NCI-H82 treated with DMSO at 0.1 percent for 48 hours (cell line): Measurements from ENCODE around the gene TIPARP.
"Not testable (repeated sequence)": the region's sequence is repeated elsewhere in the genome, so short reads cannot be mapped to it uniquely, and the experiment has no call there.

ENCODE experiments used
- DNase-seq: peaks from one replicate; lab custom pipeline; 2025; ENCODE audit not compliant: unreplicated experiment; lab: John Stamatoyannopoulos, UW

TIPARP gene

DNA sequence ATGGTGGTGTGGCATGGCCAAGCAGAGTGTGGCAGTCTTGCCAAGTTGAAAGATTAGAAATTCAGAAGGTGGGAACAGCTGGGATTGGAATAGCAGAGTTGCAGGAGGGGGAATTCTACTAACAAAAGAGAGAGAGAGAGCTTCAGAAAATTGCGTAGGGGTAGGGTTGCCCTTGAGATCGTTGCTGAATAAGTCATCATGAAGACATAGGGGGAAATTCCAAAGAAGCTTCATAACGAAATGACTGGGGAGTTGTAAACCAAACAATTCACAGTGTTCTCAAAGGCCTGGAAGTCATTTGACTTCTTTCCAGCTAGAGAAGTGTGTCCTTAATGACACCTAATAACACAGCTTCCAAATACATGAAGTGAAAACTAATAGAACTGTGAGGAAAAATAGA is 26.3 kb upstream of the TIPARP start:
- no peak for DNase-seq

- no peak for DNase-seq
Measured at GRCh38 chr3:156649681-156650080, 24.7 kb upstream of the TIPARP start.

- DNase-seq: not testable (repeated sequence)
Measured at GRCh38 chr3:156652661-156653060, 21.7 kb upstream of the TIPARP start.

GRCh38 chr3:156654834-156655233 is 19.6 kb upstream of the TIPARP start:
- no peak for DNase-seq

DNA sequence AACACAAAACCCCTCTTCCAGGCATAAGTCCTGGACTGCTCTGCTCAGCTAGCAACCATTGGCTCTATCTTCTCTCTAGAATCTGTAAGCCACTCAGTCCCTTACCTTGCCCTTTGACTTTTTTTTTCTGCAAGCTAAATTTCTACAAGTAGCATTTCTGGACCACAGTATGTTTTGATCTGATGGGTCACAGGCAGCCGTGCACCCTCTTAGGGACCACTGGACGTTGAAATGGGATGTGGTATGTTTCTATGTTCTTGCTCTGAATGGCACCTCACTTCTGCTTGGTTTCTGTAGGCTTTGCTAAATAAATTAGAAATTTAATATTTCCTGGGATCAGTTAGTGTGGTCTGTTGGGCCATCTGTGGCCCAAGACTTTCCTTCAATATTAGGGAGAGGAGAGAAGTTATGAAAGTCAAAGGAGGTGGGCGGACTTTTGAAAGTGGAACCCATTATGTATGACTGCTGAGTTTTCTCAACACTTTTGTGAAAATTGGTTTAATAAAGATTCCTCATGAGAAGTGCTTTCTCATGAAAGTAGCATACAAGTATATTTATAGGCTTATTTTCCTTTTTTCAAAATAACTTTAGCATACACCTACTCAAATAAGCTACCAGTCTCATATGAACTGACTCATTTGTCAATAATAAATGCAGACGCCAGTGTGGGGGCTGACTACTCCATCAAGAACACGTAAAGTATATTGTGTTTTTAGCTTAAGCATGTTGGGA is 18.4 kb upstream of the TIPARP start:
- no peak for DNase-seq

DNA sequence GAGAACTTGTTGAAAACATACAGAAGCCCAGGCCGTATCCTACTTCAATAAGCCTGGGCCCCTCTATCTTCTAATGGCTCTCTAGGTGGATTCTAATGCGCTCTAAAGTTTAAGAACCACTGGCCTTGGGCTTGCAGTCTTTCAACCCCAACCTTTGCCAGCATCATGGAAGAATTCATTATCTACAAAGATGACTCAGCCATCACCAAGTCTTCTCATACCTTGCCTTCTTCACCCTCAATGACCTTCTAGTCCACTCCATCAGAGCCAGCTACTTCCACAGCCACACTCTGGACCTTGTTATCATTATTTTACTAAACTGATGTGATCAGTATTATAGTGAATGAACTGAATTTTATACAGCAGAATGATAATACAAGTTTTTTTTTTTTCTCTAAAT is 16.9 kb upstream of the TIPARP start:
- DNase-seq: no peak

GRCh38 chr3:156657862-156658731 is 16.3 kb upstream of the TIPARP start:
- no peak for DNase-seq

DNA sequence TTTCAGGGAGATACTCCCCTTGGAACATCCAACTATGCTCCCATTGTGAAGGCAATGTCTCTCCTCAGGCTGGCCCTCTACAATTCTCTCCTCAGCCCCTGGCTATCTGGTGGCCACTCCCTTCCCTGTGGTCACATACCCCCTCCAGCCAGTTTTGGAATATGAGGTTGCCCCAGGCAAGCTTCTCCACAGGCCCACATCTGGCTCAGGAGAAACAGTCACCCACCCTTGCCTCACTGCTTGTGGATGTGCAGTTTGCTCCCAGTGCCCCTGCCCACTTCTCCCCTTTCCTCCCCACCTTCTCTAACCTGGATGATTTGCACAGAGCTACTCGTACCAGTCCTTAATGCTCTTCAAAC is 15.7 kb upstream of the TIPARP start:
- DNase-seq: no peak

GRCh38 chr3:156659260-156659659 is 15.1 kb upstream of the TIPARP start:
- DNase-seq: no peak

DNA sequence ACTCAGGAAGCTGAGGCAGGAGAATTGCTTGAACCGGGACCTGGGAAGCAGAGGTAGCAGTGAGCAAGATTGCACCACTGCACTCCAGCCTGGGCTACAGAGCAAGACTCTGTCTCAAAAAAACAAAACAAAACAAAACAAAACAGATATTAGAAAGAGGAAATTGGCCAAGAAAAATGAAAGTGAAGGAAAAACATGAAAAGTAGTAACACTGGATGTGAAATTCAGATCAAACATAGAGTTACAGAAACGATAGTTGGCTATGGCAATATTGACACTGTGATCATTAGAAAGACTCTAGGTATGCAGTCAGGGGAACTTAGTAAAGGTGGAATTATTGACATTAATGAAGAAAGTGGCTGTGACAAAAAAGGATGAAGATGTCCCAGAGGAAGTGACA is 13.2 kb upstream of the TIPARP start:
- no peak for DNase-seq

- DNase-seq: no peak
Measured at GRCh38 chr3:156664011-156664830, 10.2 kb upstream of the TIPARP start.

GRCh38 chr3:156664831-156665178 is 9.6 kb upstream of the TIPARP start:
- DNase-seq: no peak

DNA sequence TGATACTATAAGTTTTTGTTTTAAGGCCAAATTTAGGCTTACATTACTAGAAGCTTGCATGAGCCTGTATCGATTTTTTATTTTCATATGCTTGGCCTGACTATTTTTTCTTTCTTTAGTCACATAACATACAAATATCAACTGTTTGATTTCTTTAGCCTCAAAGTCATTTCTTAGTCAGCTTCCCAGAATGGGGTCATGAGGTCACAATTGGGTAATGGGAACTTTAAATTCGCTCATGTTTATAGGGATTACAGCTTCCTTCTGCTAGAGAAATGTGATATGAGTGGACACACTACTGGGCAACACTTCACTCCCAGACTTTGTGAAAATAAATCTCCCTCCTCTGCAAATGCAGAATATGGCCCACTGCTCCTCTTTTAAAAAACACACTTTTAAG is 9.1 kb upstream of the TIPARP start:
- DNase-seq: no peak

DNA sequence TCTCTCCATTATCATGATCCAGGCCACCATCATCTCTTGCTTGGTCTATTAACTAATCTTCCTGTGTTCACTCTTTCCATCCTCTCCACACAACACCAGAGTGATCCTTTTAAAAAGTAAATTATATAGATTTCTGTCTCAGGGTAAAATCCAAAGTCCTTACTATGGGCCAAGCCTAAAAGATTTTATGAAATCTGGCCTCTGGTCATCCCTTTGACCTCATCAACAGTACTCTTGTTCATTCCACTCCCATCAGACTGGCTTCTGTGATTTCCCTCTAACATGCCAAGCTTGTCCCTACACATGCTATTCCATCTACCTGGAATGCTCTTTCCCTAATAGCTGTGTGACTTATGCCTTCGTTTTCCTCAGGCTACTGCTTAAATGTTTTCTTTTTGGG is 8.3 kb upstream of the TIPARP start:
- no peak for DNase-seq

GRCh38 chr3:156668073-156668763 is 6.2 kb upstream of the TIPARP start:
- DNase-seq: no peak

- DNase-seq: no peak
Measured at GRCh38 chr3:156670077-156670476, 4.3 kb upstream of the TIPARP start.

- no peak for DNase-seq
Measured at GRCh38 chr3:156670652-156671051, 3.7 kb upstream of the TIPARP start.

- no peak for DNase-seq
Measured at GRCh38 chr3:156673732-156674045, 701 bp upstream of the TIPARP start.

DNA sequence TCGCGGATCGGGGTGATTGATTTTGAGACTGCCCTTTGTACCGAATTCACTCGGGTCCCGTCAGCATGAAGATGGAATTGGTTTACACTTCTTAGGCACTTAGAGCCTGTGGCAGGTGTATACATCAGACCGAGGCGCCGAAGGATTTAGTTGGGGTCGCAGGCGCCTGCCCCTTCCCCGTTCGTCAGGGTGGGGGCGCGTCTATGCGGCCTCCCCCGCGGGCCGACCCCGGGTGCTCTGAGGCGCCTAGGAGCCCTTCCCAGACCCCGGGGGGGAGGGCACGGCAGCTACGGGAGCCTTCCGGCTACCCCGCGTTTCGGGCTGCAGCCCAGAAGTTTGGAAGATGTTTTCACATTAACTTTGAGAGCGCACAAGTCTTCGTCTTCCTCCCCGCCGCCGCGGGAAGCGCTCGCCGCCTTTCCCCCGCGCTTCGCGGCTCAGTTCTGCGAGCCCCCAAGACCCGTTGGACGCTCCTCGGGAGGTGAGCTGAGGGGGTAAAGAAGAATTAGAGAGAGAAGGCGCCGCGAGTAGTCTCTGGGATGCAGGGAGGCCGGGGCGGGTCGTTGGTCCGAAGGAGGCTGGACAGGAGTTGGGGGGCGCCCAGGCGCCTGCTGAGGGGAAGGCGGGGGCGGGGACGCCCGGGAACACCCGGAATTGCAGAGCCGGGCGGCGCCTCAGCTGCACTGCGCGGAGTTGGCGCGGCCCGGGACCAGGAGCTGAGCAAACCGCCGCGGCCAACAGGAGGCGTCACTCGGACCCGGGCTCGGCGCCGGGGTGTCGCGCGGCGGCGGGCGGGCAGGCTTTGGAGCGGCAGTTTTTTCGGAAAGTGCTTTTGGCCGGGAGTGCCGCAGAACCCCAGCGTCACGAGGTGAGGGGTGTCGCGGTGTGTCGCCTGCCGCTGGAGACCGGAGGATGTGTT is 780 bp downstream of the TIPARP start:
- no peak for DNase-seq
